ENCODE measurements around the gene AUH. TPM values are rescaled to one million over a fixed set of nuclear protein-coding genes. Genes with fewer than 3 reads are reported as not detected.
"Not testable (repeated sequence)": the region's sequence is repeated elsewhere in the genome, so short reads cannot be mapped to it uniquely, and the experiment has no call there.

The AUH gene
- total RNA-seq, 1 donor from 2014 or later: 30.3 TPM

DNA sequence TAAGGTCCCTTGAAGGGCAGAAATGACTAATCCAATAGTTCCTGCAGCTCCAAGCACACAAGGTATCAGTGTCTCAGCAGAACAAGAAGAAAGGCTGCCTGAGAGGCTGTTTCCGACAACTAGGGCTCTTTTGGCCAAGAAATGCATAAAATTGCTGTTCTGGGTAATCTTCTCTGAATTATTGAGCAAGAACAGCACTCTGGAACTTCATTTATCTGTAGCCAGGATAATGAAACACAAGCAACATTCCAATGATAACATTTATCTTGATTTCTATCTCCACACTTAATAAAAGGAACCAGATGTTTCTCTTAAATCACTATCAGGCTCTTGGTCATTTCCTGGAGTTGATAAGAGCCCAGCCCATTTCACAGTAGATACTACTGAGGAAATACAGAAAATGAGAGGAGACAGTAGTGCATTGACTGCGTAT lies 17.0 kb upstream of the AUH start:
- no peak for DNase-seq

DNA sequence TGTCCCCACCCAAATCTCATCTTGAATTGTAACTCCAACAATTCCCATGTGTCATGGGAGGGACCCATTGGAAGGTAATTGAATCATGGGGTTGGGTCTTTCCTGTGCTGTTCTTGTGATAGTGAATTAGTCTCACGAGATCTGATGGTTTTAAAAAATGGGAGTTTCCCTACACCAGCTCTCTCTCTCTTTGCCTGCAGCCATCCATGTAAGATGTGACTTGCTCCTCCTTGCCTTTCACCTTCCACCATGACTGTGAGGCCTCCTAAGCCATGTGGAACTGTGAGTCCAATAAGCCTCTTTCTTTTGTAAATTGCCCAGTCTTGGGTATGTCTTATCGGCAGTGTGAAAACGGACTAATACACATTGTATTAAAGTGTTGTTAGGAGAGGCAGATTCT lies 16.3 kb upstream of the AUH start:
- not testable (repeated sequence) for DNase-seq

DNA sequence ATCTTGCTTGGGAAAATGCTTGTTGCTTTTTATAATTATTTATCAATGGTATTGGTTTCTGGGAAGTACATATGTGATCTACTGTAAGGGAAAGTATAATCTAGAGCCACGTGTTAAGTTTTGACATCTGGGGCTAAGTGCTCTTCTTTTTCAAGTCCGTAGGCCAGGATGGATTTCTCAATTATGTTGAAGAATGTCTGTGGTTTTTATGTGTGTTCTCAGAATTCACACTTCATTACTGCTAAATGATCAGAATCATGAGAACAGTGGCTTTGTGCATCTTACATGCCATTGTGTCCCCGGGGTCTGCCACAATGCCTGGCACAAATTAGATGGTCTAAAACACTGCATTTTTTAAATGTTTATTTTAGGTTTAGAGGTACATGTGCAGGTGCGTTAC lies 14.5 kb upstream of the AUH start:
- no peak for DNase-seq

DNA sequence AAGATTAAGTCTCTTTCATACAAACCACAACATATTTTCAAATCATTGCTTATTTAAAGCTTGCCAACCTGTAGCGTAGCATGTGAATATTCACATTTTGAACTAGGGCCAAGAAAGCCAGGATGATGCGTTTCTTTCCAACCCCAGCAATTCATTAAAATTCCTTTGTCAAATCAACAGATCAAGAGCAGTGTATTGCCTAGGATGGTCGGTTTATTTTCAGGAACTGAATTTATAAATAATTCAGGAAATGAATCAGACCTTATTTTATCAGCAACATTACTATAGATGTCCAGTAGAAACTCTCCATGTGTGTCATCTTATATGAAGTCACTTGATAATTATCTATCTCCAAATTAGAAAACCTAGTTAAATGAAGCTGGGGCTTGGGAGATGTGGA lies 13.2 kb upstream of the AUH start:
- DNase-seq: no peak

DNA sequence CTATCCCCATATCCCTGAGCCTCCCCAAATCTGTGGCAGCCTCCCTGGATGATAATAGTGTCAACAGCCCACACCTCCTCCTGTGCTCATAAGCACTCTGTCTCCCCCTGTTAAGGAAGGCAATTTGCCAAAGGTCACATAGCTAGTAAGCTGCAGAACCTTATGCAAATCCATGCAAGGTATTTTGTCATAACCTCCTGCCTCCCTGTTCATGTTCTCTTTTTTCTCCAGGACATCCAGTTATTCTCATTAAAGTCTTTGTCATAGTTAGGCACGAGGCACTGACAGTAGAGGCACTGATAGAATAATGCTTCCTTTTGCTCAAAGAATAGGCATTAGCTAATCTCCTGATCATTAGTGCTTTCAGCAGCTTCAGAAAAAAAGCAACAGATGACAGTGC lies 10.2 kb upstream of the AUH start:
- no peak for DNase-seq

DNA sequence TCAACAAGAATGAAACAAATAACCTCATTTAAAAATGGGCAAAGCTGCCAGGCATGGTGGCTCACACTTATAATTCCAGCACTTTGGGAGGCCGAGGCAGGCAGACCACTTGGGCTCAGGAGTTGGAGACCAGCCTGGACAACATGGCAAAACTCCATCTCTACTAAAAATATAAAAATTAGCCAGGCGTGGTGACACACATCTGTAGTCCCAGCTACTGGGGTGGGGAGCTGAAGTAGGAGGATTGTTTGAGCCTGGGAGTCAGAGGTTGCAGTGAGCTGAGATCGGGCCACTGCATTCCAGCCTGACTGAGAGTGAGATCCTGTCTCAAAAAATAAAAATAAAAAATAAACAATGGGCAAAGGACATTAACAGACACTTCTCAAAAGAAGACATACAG lies 8.3 kb upstream of the AUH start:
- DNase-seq: not testable (repeated sequence)

DNA sequence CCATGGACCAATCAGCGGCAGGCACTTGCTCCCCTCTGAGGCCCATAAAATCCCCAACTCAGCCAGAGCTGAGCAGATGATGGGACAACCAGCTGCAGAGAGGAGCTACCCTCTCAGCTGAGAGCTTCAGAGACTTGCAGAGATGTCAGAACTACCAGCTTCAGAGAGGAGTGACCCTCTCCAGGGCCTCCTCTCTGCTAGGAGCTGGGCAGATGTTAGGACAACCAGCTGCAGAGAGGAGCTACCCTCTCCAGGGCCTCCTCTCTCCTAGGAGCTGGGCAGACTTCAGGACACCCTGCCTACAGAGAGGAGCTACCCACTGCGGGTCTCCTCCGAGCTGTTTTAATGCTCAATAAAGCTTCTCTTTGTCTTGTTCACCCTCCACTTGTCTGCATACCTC lies 3.0 kb upstream of the AUH start:
- DNase-seq: no peak

DNA sequence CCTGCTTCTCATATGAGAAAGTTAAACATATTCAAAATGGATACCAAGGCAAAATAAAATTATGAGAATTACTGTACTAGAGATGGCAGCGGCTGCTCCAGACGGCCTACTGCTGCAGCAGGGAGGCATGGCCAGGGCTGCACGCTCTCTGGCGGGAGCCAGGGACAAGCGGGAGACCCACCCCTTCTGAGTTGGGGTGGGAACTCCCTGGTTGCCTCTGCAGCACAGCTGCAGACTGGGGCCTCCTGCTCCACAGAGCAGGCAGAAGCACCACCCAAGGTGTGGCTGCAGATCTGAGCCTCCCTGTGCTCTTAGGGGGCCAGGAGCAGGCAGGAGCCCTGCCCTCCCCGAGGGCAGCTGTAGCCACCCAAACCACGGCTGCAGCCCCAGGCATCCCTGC lies 2.3 kb upstream of the AUH start:
- DNase-seq: no peak

DNA sequence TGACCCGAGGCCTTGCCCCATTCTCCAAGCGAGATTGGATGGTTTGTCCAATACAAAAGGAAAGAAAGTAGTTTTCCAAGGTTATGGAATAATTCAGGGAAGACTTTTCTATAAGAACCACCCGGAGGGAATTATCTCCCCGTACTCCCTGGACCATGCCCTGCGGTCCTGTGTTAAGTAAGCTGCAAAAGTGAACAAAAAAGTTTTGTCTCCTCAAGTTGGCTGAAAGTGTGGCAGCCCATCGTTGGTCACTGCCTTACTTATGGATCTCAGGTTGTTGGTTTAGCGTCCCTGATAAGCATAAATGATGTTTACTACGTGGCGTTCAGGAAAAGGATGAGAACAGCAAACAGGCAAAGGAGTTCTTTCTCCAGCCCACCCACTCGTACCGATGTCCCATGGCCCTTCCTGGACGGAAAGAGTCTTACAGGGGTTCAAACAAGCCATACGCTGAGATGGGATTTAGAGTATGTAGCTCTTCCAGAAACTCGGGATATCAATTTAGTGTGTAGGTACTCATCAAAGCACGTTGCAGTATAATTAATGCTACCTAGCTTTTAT lies 413 bp upstream of the AUH start:
- no peak for DNase-seq

DNA sequence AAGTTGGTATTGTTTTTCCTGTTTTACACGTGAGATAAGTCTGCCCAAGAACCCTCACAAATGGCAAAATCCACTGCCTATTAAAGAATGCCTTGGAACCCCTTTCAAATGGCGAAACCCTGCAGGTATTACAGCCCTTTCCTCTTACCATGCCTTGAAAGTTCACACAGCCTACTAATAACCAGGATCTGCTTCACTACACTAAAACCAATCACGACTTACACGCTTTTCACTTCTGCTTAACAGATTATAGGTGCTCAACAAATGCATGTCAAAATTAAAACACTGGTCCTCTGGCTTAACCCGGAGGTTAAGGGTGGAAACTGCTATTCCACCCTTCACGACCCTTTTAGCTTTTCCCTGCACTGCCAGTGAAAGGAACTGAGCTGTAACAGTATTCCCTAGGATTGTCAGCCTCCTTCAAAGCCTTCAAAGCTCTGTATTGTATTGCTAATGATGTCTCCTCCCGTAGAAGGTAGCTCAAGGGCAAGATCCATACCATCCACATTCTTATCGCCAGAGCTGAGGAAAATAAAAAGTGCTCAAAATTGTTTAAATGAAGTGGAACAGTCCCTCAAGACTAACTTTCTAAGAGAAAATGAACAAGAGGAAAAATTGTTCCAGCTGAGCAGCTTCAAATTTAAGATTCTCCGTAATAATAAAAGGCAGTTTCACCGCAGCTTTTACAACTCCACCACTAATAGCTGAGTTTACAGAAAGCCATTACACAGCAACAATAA lies 997 bp downstream of the AUH start:
- no peak for DNase-seq

DNA sequence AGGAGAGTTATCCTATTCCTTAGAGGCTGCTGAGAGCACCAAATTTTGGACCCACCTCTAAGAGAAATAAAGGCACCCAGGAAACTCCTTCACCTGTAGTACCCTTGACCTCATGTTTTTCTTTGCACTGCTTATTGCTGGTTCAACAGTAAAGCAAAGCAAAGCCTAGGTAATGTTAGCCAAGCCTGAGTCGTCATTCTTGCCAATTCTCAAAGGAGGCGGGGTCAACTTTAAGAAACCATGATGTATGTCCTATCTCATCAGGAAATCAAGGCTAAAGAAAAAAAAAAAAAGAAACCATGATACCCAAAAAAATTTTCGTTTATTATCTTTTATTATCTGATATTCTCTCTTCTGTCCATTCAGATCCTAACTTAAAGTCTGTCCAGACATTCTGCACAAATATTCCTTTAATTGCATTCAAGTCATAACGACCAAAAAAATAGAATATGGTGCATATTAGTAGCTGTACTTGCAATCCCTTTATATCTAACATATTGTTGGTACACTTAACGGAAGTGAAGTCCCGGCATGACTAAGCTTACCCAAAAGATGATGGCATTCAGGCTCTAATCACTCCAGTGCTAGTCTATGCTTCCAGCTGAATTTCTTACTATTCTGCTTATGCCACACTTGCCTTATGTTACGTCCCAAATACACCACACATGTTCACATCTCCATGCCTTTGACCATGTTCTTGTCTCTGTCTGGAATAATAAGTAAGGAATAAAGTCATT lies 1.8 kb downstream of the AUH start:
- DNase-seq: no peak

DNA sequence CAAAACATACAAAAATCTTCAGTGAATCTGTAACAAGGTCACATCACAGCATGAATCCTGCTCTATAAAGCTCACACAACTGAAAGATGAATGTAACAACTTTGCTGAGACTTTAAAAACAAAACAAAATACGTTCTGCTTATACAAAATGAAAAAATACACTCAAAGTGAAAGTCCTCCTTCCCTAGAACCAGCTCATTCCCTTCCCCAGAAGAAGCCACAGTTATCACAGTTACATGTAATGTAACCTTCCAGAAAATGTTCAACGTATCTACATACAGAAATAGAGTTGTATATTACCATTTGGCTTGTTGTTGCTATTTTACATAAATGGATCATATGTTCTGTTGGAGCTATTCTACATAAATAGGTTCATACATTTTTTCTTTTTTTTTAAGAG lies 2.6 kb downstream of the AUH start:
- no peak for DNase-seq

DNA sequence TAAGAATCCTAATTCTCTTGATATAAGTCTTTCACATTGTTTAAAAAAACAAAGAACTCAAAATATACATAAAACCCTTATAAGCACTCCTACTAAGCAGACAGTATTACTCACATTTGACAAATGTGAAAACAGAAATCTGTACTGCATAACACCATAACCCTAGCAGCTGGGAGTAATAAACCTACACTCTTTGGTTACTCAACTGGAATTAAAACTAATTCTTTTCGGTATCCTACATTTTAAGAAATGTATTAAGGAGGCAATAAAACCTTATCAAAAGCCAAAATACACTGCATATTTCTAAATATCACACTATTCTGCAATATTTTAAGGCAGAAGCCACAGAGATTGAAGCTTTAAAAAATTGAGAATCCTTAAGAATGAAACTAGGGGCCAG lies 6.8 kb downstream of the AUH start:
- DNase-seq: no peak

DNA sequence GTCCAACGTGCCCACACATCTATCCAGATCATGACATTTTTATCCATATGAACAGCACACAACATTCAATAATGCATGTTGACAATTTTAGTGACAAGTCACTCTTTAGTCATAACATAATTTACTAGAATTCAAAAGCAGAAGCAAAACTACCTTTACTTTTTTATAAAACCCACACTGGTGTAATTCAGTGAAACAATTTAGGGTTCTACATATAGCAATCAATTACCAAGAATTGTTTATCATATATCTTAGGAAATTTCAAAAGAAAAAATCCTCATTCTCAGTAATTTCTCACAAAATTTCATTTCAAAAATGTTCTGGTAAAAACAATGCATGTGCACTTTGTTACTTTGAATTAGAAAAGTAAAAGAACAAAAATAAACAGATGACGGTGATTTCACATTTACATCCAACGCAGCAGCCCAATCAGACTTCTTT lies 12.6 kb downstream of the AUH start:
- no peak for DNase-seq

DNA sequence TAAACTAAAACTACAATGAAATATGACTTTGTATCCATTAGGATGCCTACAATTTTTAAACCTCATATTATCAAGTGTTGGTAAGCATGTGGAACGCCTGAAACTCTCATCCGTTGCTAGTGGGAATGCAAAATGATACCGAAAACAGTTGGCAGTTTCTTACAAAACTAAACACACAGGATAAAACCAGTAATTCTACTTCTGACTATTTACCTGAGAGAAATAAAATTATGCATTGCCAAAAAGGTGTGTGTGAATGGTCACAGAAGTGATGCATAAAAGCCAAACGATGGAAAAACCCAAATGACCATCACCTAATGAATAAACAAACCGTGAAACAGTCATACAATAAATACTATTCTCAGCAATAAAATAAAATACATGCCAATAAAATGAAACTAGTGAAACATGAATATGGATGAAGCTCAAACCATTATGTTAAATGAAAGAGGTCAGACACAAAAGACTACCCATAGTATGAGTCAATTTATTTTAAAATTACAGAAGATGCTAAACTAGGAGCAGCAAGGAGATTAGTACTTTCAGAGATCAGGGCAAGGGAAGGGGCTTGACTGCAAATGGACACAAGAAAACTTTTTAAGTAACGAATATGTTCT lies 13.4 kb downstream of the AUH start:
- DNase-seq: no peak

DNA sequence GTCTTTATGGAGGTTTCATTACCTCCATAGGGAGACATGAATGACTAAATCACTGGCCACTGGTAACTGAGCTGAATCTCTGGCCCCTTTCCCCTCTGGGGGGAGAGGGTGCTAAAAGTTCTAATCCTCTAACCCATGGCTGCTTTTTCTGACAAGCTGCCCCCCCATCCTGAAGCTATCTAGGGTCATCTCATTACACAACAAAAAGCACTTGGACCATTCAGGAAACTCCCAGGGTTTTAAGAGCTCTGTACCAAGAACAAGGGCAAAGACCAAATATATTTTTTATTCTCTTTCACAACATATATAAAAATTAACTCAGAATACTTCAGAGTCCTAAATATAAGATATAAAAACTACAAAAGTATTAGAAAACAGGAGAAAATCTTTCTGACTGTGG lies 14.3 kb downstream of the AUH start:
- DNase-seq: no peak

DNA sequence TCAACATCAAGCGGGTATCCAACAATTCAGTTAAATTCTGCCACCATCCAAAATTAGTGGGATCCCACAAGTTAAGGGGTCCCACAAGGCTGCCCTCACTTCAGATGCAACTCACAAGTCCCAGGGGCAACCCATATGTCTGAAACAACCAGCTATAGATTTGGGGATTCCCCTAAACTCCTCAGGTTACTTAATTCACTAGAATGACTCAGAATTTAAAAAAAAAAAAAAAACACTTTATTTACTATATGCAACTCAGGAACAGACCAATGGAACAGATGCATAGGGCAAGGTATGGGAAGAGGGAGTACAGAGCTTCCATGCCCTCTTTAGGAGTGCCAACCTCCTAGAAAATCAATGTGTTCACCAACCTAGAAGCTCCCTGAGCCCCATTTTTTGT lies 15.1 kb downstream of the AUH start:
- DNase-seq: no peak

DNA sequence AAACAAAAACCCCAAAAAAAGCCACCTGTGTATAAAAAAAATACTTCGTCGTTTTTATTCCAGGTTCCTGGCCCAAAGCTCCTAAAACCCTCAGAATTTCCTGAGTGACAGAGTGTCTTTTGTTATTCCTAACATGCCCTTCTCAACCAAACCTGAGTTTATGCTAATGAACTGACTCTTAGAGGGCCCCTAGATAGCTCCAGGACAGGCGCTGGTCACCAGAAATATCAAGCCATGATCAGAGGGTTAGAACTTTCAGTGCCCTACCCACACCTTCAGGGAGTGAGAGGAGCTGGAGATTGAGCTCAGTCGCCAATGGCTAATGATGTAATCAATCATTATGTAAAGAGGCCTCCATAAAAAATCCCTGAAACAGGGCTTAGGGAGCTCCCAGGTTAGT lies 15.7 kb downstream of the AUH start:
- DNase-seq: no peak

DNA sequence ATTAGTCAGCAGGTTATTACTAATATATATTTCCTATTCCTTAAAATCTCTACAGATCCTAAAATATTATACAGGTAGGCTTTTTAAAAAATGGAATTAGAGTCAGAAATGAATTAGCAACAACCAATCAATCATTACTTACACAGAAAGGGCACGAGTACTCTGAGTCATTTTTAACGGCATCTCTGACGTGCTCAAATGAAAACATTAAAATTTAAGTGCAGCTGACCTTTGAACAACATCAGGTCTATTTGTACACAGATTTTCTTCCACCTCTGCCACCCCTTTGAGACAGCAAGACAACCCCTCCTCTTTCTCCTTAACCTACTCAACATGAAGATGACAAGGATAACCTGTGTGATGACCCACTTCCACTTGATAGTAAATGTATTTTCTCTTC lies 19.1 kb downstream of the AUH start:
- no peak for DNase-seq

DNA sequence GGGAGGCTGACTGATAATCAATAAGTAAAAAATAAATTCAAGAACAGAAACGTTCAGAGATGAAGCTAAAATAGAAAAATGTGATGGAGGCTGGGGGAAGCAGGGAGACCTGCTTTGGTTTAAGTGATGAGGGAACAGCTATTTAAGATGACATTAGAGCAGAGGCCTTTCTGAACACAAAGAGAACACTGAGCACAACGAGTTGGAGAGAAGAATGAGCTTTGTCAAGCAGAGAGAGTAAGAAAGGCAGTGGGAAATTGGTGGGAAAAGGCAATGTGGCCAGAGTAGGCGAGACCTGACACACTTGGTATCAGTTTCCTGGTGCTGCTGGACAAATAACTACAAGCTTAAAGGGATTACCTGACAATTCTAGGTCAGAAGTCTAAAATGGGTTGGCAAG lies 20.0 kb downstream of the AUH start:
- DNase-seq: no peak

DNA sequence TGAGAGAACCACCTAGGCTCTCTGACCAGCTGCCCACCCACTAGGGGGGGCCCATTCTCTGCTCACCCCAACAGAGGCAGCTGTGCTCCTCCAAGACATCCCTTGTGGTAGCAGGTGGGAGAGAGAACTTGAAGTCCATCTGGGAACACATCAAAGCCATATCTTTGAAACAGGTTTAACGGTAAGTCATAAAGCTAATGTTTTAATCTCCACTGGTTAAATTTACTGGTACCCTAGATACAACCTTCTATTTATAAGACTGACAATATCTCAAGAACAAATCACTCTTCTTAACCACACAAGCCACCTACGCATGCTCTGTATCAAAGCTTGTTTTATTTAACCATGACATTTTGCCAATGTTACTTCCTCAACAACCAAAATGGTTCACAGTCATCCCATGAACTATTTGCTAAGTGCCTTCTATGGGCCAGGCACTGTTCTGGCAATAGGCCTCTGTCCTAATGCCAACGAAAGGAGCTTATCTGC lies 20.4 kb downstream of the AUH start:
- DNase-seq: no peak

DNA sequence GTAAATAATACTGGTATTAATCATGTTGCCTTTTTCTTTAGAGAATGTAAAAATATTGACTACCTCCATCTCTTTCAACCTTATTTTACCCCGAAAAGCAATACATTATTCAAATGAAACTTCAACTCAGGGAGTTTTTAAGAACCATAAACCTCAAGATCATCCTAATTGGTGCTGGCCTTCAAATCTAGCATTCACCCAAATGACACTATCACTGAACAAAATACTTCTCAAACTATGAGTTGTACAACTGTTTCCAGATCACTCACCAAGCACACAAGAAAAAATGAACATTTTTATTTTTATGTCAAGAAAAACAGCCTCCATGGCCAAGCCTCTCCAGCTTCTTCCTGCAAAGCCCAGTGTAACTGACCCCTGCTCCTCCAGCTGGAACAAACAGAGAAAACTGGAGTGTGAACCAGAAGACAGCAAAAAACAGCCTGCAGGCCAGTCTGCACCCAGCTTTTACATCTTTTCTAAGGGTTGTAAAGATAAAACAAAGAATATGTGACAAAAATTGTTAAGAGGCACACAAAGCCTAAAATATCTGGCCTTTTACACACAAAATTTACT lies 21.2 kb downstream of the AUH start:
- no peak for DNase-seq

DNA sequence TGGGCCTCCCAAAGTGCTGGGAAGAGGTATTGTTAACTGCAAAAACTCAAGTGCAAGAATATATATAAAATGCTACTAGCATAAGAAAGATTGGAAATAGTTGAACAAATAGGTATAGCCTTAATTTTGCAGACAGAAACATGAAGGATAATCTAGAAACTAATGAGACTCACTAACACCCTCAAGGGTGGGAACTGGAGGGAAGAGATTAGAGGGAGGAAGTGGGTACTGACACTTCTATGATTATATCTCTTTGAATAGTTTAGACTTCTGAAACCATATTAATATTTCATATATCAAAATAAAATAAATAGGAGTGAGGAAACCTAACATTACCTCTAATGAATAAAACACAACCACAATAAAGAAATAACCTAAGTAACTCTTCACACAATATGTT lies 23.0 kb downstream of the AUH start:
- no peak for DNase-seq

All from occipital lobe (tissue), 2 donors.